DOHH2 (cell line): ENCODE measurements around the gene RPS2.

ENCODE experiments used
- CTCF ChIP-seq: fragments of 200-600 bp; sonication (generic); IDR thresholded peaks from one replicate; pipeline ENCODE4 v1.5.1; 2014; ENCODE audit warnings: antibody characterized with exemption, mild to moderate bottlenecking, low read depth, low read length; ENCODE audit not compliant: poor library complexity, severe bottlenecking
- EZH2phosphoT487 ChIP-seq: fragments of 200-600 bp; sonication (generic); IDR thresholded peaks from 2 replicates; pipeline ENCODE4 v1.6.1; 2017; ENCODE audit warnings: borderline replicate concordance, mild to moderate bottlenecking, antibody characterized with exemption, low read length, moderate library complexity, mixed read lengths

GRCh38 chr16:1980030-1980769 is 15.6 kb upstream of the RPS2 start:
- no peak for TF ChIP-seq CTCF
- TF ChIP-seq EZH2phosphoT487: no peak
